Upper lobe of right lung (tissue), 1 donor: ENCODE data around the gene NPW. TPM values are rescaled to one million over a fixed set of nuclear protein-coding genes. Genes with fewer than 3 reads are reported as not detected.

Experiments used
- ATAC-seq: fragments of 200-7000 bp; cut with Tn5 transposase; one replicate; pipeline ENCODE4 v1.9.1; 2020; ENCODE audit warnings: mild to moderate bottlenecking, moderate library complexity
- DNase-seq: peaks from one replicate; pipeline ENCODE4 v3.0.0-alpha.2; 2020
- H3K27ac ChIP-seq: fragments of 200-600 bp; one replicate; pipeline ENCODE4 v1.8.0; 2022
- H3K27me3 ChIP-seq: fragments of 200-600 bp; one replicate; pipeline ENCODE4 v1.8.0; 2022; ENCODE audit warnings: mild to moderate bottlenecking
- H3K36me3 ChIP-seq: fragments of 200-600 bp; one replicate; pipeline ENCODE4 v1.8.0; 2022
- H3K4me1 ChIP-seq: fragments of 200-600 bp; one replicate; pipeline ENCODE4 v1.8.0; 2022
- H3K4me3 ChIP-seq: fragments of 200-600 bp; one replicate; pipeline ENCODE4 v1.8.0; 2022; ENCODE audit warnings: mild to moderate bottlenecking
- H3K9me3 ChIP-seq: fragments of 200-600 bp; one replicate; pipeline ENCODE4 v1.8.0; 2022
- CTCF ChIP-seq: fragments of 200-600 bp; IDR thresholded peaks from one replicate; pipeline ENCODE4 v1.8.0; 2022; ENCODE audit warnings: antibody characterized with exemption
- intact Hi-C: fragments of 100-400 bp; cut with DNase I; formaldehyde crosslinking; loops from one replicate; pipeline ENCODE4 v1.11.0; 2022
- total RNA-seq: library from RNA; stranded (reverse); fragmentation: NEBNext Ultra II Directional; extraction: Animal tissue kit (Norgen Biotek cat#: 25700); gene quantifications from one replicate; pipeline ENCODE4 v1.2.1, GENCODE V29; 2021
- donor health status: DM: no; HTN: yes; CAD: no; lungs with severe emphysema.

The NPW gene
- total RNA-seq, 1 donor from 2014 or later, result not detected

- TF ChIP-seq CTCF, result no peak
- Histone ChIP-seq H3K27me3 (no peaks in the 10 kb centered on the region), H3K4me3 (no peak overlapping the region), H3K9me3 (no peaks in the 10 kb centered on the region), H3K27ac (no peak overlapping the region), H3K36me3 (peaks cover 60% of the 10 kb centered on the region), H3K4me1 (peaks cover 3% of the 10 kb centered on the region)
- DNase-seq, result no peak
- ATAC-seq, result no peak
- intact Hi-C loops, result no loop called here
Observed at GRCh38 chr16:2053897-2054296, 34.3 kb downstream of the NPW start.

- H3K36me3 ChIP-seq, result peaks cover 62% of the 10 kb centered on the region
- no peak for TF ChIP-seq CTCF
- DNase-seq (peak; percentile 81), ATAC-seq (peak; percentile 56)
- no peak overlapping the region for H3K27ac ChIP-seq
- no peaks in the 10 kb centered on the region for H3K9me3 ChIP-seq
- no peak overlapping the region for H3K4me3 ChIP-seq
- intact Hi-C loops, result no loop called here
- no peaks in the 10 kb centered on the region for H3K4me1 ChIP-seq
- no peaks in the 10 kb centered on the region for H3K27me3 ChIP-seq
Observed at GRCh38 chr16:2054543-2055245, 35.1 kb downstream of the NPW start.

- Histone ChIP-seq H3K36me3 (peaks cover 68% of the 10 kb centered on the region), H3K4me3 (no peak overlapping the region), H3K4me1 (no peaks in the 10 kb centered on the region), H3K9me3 (no peaks in the 10 kb centered on the region), H3K27ac (no peak overlapping the region), H3K27me3 (no peaks in the 10 kb centered on the region)
- ATAC-seq, result peak; percentile 55
- intact Hi-C loops, result no loop called here
- TF ChIP-seq CTCF, result peak; percentile 40
- no peak for DNase-seq
Observed at GRCh38 chr16:2056077-2056476, 36.5 kb downstream of the NPW start.

- Histone ChIP-seq H3K27ac (no peak overlapping the region), H3K9me3 (no peaks in the 10 kb centered on the region), H3K4me1 (no peaks in the 10 kb centered on the region), H3K27me3 (no peaks in the 10 kb centered on the region), H3K4me3 (no peak overlapping the region), H3K36me3 (peaks cover 64% of the 10 kb centered on the region)
- DNase-seq (no peak), ATAC-seq (peak; percentile 5)
- TF ChIP-seq CTCF, result no peak
- intact Hi-C loops, result no loop called here
Observed at GRCh38 chr16:2056681-2057407, 37.3 kb downstream of the NPW start.

- no peaks in the 10 kb centered on the region for H3K27me3 ChIP-seq
- intact Hi-C loops, result no loop called here
- no peaks in the 10 kb centered on the region for H3K4me1 ChIP-seq
- H3K27ac ChIP-seq, result no peak overlapping the region
- DNase-seq (no peak), ATAC-seq (no peak)
- TF ChIP-seq CTCF, result no peak
- H3K9me3 ChIP-seq, result no peaks in the 10 kb centered on the region
- H3K4me3 ChIP-seq, result no peak overlapping the region
- H3K36me3 ChIP-seq, result peaks cover 60% of the 10 kb centered on the region
Observed at GRCh38 chr16:2057438-2057837, 37.9 kb downstream of the NPW start.
